OCI-LY7 (cell line): Measurements from ENCODE around the gene CADM2.

Source experiments
- EZH2phosphoT487 ChIP-seq: fragments of 200-600 bp; sonication (generic); IDR thresholded peaks from 2 replicates; pipeline ENCODE4 v1.6.1; 2018; ENCODE audit warnings: low read depth, borderline replicate concordance, mild to moderate bottlenecking, mixed run types, antibody characterized with exemption, low read length, moderate library complexity, mixed read lengths
- TF ChIP-seq, protein P1 (sequence below): fragments of 200-600 bp; sonication (generic); conservative IDR thresholded peaks from 2 replicates; pipeline ENCODE4 v1.5.1; 2014; ENCODE audit warnings: mild to moderate bottlenecking, antibody characterized with exemption, low read length, moderate library complexity, mixed read lengths

GRCh38 chr3:85726241-85726640, 767.5 kb downstream of the CADM2 start:
- TF ChIP-seq, protein P1, sequence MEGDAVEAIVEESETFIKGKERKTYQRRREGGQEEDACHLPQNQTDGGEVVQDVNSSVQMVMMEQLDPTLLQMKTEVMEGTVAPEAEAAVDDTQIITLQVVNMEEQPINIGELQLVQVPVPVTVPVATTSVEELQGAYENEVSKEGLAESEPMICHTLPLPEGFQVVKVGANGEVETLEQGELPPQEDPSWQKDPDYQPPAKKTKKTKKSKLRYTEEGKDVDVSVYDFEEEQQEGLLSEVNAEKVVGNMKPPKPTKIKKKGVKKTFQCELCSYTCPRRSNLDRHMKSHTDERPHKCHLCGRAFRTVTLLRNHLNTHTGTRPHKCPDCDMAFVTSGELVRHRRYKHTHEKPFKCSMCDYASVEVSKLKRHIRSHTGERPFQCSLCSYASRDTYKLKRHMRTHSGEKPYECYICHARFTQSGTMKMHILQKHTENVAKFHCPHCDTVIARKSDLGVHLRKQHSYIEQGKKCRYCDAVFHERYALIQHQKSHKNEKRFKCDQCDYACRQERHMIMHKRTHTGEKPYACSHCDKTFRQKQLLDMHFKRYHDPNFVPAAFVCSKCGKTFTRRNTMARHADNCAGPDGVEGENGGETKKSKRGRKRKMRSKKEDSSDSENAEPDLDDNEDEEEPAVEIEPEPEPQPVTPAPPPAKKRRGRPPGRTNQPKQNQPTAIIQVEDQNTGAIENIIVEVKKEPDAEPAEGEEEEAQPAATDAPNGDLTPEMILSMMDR, result no peak
- no peak for TF ChIP-seq EZH2phosphoT487
